Prostate gland (tissue), 2 donors: ENCODE results near the gene IQSEC3.

Experiments
- POLR2AphosphoS5 ChIP-seq: sonication (generic); formaldehyde crosslinking; IDR thresholded peaks from one replicate; pipeline ENCODE4 v1.6.1; 2017; ENCODE audit warnings: antibody characterized with exemption
- TF ChIP-seq, protein P1 (sequence below), 4 experiments: fragments of 200-600 bp in 2 of 4; fragments of 450-650 bp in 2 of 4; sonication (generic) in 2 of 4; IDR thresholded peaks; 1 replicate in 3 of 4; 2 replicates in 1 of 4; pipeline ENCODE4 v1.5.1; 2016 to 2019; ENCODE audit warnings: antibody characterized with exemption in 4 of 4, mild to moderate bottlenecking in 2 of 4, moderate library complexity in 2 of 4

DNA sequence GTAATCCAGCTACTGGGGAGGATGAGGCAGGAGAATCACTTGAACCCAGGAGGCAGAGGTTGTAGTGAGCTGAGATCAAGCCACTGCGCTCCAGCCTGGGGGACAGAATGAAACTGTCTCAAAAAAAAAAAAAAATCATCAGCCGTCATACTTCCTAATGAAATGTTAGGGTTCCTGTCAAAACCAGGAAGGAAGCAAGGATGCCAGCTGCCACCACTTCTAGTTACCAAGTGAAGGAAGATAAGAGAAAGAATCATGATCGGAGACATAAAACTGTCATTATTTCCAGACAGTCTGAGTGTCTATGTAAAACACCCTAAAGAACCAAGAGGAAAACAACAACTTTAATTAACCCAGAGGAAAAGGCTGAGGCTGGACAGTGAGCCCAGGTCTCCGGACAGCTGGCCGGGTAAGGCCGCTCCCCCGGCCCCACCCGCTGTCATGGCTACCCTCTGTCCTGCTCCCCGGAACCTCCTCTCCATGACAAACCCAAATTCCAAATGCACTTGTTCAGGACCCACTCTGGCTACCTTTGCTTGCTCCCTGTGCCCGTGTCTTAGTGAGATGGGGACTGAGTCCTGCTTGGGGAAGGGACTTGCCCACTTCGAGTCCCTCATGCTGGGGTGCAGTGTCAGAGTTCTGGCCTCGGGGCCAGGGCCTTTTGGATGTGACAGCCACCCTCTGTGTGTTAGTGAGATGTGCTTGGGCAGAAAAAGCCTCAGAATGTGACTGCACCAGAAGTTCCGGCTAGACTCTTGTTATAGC is 118.4 kb downstream of the IQSEC3 start:
- TF ChIP-seq, protein P1, sequence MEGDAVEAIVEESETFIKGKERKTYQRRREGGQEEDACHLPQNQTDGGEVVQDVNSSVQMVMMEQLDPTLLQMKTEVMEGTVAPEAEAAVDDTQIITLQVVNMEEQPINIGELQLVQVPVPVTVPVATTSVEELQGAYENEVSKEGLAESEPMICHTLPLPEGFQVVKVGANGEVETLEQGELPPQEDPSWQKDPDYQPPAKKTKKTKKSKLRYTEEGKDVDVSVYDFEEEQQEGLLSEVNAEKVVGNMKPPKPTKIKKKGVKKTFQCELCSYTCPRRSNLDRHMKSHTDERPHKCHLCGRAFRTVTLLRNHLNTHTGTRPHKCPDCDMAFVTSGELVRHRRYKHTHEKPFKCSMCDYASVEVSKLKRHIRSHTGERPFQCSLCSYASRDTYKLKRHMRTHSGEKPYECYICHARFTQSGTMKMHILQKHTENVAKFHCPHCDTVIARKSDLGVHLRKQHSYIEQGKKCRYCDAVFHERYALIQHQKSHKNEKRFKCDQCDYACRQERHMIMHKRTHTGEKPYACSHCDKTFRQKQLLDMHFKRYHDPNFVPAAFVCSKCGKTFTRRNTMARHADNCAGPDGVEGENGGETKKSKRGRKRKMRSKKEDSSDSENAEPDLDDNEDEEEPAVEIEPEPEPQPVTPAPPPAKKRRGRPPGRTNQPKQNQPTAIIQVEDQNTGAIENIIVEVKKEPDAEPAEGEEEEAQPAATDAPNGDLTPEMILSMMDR (IDR thresholded peaks at IDR 0.05) = no peak
- no peak for TF ChIP-seq POLR2AphosphoS5
